GM19467 (cell line): ENCODE data around the gene VWA1.

Experiments
- ATAC-seq: cut with Tn5 transposase; IDR thresholded peaks from one replicate; pipeline ENCODE4 v1.9.1; 2021; ENCODE audit warnings: mild to moderate bottlenecking, moderate library complexity; ENCODE audit not compliant: unreplicated experiment

Gene VWA1, protein sequence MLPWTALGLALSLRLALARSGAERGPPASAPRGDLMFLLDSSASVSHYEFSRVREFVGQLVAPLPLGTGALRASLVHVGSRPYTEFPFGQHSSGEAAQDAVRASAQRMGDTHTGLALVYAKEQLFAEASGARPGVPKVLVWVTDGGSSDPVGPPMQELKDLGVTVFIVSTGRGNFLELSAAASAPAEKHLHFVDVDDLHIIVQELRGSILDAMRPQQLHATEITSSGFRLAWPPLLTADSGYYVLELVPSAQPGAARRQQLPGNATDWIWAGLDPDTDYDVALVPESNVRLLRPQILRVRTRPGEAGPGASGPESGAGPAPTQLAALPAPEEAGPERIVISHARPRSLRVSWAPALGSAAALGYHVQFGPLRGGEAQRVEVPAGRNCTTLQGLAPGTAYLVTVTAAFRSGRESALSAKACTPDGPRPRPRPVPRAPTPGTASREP

GRCh38 chr1:1435106-1435903 is at the start of gene VWA1:
Gene VWA1, plus strand, starts transcription at chr1:1435690. Its CDS starts 59 bp downstream, at chr1:1435749.
- ATAC-seq = no peak

DNA sequence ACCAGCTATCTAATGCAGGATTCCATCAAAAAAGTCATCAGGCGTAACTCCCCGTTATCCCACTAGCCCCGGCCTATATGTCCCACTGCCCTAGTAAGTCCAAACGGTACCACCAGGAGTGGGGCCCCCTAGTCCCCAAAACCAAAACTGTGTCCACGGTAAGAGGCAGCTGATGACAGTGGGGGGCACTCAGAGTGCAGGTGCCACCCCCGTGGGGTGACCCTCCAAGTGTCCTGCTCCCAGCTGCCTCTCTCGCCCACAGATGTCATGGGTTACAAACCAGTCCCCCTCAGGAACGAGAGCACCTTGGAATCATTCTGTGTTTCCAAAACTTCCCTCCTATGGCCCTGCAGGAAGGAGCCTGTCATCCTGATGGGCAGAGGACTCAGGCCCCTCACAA is 49.6 kb upstream of the VWA1 start:
- ATAC-seq = no peak

- ATAC-seq = no peak
Observed at GRCh38 chr1:1387098-1388077, 48.1 kb upstream of the VWA1 start.

GRCh38 chr1:1388078-1388472 is 47.4 kb upstream of the VWA1 start:
- no peak for ATAC-seq

DNA sequence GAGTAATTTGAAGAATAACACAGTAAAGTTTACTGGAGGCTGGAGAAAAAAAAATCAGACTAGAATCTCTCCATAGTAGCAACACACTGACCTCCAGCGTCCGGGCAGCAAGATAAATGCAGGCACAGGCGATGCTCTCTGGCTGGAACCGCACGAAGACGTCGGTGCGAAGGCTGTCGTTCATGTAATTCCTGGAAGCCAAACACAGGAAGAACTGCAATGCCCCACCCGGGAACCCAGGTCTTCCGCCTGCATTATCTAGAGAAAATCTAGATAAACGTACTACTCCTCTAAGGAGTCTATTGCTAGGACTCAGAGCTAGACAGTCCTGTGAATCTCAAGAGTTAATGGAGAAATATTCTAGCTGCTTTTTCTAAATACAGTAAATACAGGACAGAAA is 44.8 kb upstream of the VWA1 start:
- no peak for ATAC-seq

DNA sequence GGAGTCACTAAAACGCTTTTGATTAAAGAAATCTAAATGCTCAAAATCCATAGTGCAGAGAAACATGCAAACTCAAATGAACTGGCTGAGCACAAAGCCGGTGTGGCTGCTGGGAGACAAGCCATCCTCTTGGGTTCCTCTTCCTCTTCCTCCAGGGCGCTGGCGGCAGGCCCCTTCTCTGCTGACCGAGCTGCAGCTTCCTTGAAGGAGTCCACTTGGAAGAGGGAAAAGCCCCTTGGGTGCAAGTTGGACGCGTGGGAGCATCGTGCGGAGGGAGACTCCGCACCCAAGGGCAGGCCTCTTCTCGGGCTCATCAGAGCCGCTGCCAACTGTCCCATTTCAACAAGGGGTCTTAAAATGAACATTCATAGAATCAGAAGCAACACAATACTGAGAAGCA is 44.3 kb upstream of the VWA1 start:
- no peak for ATAC-seq

DNA sequence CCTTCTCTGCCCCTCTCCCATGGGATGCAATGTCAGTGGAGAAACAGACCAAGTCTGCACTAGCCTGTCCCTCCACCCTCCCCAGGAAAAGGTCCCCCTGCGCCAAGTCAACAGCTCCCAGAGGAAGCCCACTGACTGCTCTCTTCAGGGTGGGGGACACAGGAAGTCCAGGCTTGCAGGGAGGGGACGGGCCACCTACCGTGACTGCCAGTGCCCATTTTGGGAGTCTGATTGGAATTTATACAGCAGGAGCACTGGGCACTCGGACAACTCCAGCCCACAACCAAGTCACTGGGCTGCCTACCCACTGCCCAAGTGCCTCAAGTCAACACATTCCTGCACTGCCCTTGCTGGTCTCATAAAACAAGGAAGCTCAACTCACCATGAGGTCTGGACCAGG is 42.5 kb upstream of the VWA1 start:
- ATAC-seq = no peak

- no peak for ATAC-seq
Observed at GRCh38 chr1:1393428-1393827, 42.1 kb upstream of the VWA1 start.

- no peak for ATAC-seq
Observed at GRCh38 chr1:1394116-1394515, 41.4 kb upstream of the VWA1 start.

DNA sequence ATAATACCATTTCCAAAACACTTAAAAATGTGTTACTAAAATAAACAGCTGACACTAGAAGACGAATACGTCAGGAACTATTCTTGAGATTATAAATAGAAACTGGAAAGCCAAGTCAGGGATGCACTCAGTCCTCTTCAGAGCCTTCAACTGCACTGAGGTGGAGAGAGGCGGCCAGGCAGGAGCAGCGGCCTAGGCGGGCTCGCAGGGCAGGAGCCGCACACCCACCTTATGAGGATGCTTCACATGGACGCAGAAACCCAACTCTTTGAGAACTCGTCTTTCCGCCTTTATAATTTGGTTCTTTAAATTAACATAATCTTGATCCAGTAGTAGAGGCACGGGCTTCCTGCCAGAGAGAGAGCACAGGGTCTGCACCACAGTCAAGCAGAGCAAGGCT is 40.3 kb upstream of the VWA1 start:
- no peak for ATAC-seq

DNA sequence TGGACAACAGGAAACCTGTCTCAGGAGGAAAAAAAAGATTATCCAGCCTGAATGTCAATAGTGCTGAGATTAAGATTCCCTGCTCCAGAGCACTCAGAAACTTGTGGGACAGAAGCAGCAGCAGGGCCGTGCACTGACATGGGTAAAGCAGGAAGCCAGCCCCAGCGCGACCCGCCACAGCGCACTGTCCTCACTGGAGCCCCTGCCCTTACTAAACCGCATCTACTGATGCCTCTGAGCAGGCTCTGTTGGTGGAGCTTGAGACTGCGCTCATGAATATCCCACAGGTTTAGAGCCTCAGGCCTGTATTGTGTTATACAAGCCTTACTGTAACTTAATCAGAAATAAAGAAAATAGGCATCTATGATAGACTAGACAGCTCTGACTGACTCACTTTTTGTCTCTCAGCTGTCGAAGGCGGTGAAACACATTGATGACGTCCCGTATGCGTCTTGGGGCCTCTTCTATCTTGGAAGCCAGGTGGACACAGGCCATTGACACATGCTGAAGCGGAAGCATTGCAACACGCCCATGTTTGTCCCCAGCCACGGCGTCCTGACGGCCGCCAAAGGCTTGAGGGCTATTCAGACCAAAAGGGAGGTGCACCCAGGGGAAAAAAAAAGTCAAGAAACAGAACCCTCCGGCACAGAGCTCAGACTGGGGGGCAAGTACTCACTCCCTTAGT is 37.5 kb upstream of the VWA1 start:
- ATAC-seq = no peak

GRCh38 chr1:1398677-1399186 is 36.8 kb upstream of the VWA1 start:
- ATAC-seq = no peak

- peak; percentile 92 for ATAC-seq
Observed at GRCh38 chr1:1399187-1399871, 36.2 kb upstream of the VWA1 start, which contains the start of gene CCNL2. Gene CCNL2, minus strand, starts transcription at chr1:1399335. Its CDS starts 29 bp downstream, at chr1:1399306.

GRCh38 chr1:1399872-1400575 is 35.5 kb upstream of the VWA1 start:
- no peak for ATAC-seq

GRCh38 chr1:1400576-1401456 is 34.7 kb upstream of the VWA1 start:
- no peak for ATAC-seq

GRCh38 chr1:1401457-1402010 is 34.0 kb upstream of the VWA1 start:
- ATAC-seq = no peak

- ATAC-seq = no peak
Observed at GRCh38 chr1:1402072-1402900, 33.2 kb upstream of the VWA1 start.
